Adrenal gland (tissue), 5 donors: ENCODE data around the gene MPHOSPH10.
"Not testable (repeated sequence)": the region's sequence is repeated elsewhere in the genome, so short reads cannot be mapped to it uniquely, and the experiment has no call there.

Experiments
- POLR2A ChIP-seq, 2 donors: fragments of 450-650 bp; IDR thresholded peaks; one replicate each; pipeline ENCODE4 v1.6.1; 2017; ENCODE audit warnings: antibody characterized with exemption in 2 of 2, mild to moderate bottlenecking in 2 of 2, moderate library complexity in 1 of 2
- TF ChIP-seq, protein P1 (sequence below), 6 experiments: fragments of 450-650 bp in 4 of 6; fragments of 200-600 bp in 2 of 6; sonication (generic) in 1 of 6; IDR thresholded peaks; 1 replicate in 5 of 6; 2 replicates in 1 of 6; pipeline versions ENCODE4 v1.5.1 to v1.8.0; 2016 to 2021; ENCODE audit warnings: antibody characterized with exemption in 6 of 6, mild to moderate bottlenecking in 2 of 6, moderate library complexity in 1 of 6
- donor health status: DM: no; HTN: no; CAD: no.

DNA sequence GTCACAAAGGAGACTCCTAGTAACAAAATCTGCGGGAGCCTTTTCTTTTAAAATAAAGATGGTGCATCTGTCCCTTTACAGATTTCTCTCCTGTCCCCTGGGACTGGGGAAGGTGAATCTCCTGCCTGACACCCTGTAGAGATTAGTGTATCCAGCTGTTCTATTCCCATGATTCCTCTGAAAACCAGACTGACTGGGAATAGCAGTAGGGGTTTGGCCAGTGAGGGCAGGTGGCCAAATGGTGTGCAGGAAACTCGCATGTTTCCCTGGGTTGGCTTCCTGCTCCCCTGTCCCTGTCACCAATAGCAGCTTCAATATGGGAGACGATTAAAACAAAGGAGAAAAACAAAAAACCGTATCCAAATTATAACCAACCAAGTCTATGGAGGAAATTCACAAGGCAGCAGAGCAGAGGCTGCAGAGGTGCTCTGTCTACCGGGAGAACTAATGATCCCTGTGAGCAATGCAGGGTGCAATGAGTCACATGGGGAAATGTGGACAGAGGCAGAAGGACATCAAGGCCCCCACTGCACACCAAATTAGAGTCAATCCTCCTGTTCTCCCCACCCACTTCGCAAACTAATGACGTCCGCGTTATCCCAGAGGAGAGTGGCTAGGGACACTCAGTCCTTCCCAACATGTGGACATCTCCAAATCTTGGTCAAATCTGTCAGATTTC lies 45.0 kb upstream of the MPHOSPH10 start:
- TF ChIP-seq, protein P1, sequence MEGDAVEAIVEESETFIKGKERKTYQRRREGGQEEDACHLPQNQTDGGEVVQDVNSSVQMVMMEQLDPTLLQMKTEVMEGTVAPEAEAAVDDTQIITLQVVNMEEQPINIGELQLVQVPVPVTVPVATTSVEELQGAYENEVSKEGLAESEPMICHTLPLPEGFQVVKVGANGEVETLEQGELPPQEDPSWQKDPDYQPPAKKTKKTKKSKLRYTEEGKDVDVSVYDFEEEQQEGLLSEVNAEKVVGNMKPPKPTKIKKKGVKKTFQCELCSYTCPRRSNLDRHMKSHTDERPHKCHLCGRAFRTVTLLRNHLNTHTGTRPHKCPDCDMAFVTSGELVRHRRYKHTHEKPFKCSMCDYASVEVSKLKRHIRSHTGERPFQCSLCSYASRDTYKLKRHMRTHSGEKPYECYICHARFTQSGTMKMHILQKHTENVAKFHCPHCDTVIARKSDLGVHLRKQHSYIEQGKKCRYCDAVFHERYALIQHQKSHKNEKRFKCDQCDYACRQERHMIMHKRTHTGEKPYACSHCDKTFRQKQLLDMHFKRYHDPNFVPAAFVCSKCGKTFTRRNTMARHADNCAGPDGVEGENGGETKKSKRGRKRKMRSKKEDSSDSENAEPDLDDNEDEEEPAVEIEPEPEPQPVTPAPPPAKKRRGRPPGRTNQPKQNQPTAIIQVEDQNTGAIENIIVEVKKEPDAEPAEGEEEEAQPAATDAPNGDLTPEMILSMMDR (IDR thresholded peaks at IDR 0.05) = not testable (repeated sequence)
- TF ChIP-seq POLR2A (IDR thresholded peaks at IDR 0.05) = not testable (repeated sequence)
